Activated CD8-positive, alpha-beta T cell treated with anti-CD3 and anti-CD28 coated beads for 36 hours (primary cell): ENCODE results near the gene SCCPDH. TPM values are rescaled to one million over a fixed set of nuclear protein-coding genes. Genes with fewer than 3 reads are reported as not detected.
A peak's percentile ranks its signal among the peaks of the same experiment; 100 is the strongest.

Experiments used
- ATAC-seq: fragments of 200-7000 bp; cut with Tn5 transposase; one replicate; pipeline ENCODE4 v1.10.0; 2021; ENCODE audit warnings: mild to moderate bottlenecking, moderate library complexity
- CTCF ChIA-PET: fragments of 350-600 bp; sonication (Branson Sonifier 250); formaldehyde crosslinking; loops from one replicate; lab custom pipeline; 2021; ENCODE audit warnings: antibody characterized with exemption; lab: Charles Lee
- POLR2A ChIA-PET: fragments of 350-600 bp; sonication (Branson Sonifier 250); formaldehyde crosslinking; loops from one replicate; lab custom pipeline; 2021; ENCODE audit warnings: antibody characterized with exemption; lab: Charles Lee
- DNase-seq: peaks from one replicate; pipeline ENCODE4 v3.0.0-alpha.2; 2020
- H3K27ac Mint-ChIP-seq: one replicate; pipeline ENCODE4 v1.8.0; 2021; ENCODE audit warnings: mild to moderate bottlenecking, mixed read lengths
- H3K27me3 Mint-ChIP-seq: one replicate; pipeline ENCODE4 v1.8.0; 2021; ENCODE audit warnings: mixed read lengths
- H3K36me3 Mint-ChIP-seq: one replicate; pipeline ENCODE4 v1.8.0; 2021; ENCODE audit warnings: low read depth, mixed read lengths
- H3K4me1 Mint-ChIP-seq: one replicate; pipeline ENCODE4 v1.8.0; 2021; ENCODE audit warnings: low read depth, mixed read lengths
- H3K4me3 Mint-ChIP-seq: one replicate; pipeline ENCODE4 v1.8.0; 2021; ENCODE audit warnings: mild to moderate bottlenecking, moderate library complexity, mixed read lengths
- H3K9me3 Mint-ChIP-seq: one replicate; pipeline ENCODE4 v1.8.0; 2021; ENCODE audit warnings: mixed read lengths
- intact Hi-C: fragments of 100-400 bp; cut with micrococcal nuclease; formaldehyde crosslinking; loops from one replicate; pipeline ENCODE4 v1.10.0; 2022
- total RNA-seq, 2 experiments: library from RNA; stranded (reverse); gene quantifications; one replicate each; pipeline ENCODE4 v1.2.3, GENCODE V29; 2021
- TF ChIP-seq, protein P1 (sequence below): fragments of 200-600 bp; IDR thresholded peaks from one replicate; pipeline ENCODE4 v1.8.0; 2022; ENCODE audit warnings: antibody characterized with exemption, mild to moderate bottlenecking

SCCPDH gene
- total RNA-seq, 2 experiments from 2014 or later: 39.4 to 41.7 TPM

GRCh38 chr1:246695666-246696065, 28.5 kb upstream of the SCCPDH start:
- Mint-ChIP-seq H3K4me3 (no peak overlapping the region), H3K4me1 (peaks cover 3% of the 10 kb centered on the region), H3K27me3 (no peaks in the 10 kb centered on the region), H3K36me3 (no peaks in the 10 kb centered on the region), H3K27ac (no peak overlapping the region), H3K9me3 (peaks cover 13% of the 10 kb centered on the region)
- TF ChIP-seq, protein P1, sequence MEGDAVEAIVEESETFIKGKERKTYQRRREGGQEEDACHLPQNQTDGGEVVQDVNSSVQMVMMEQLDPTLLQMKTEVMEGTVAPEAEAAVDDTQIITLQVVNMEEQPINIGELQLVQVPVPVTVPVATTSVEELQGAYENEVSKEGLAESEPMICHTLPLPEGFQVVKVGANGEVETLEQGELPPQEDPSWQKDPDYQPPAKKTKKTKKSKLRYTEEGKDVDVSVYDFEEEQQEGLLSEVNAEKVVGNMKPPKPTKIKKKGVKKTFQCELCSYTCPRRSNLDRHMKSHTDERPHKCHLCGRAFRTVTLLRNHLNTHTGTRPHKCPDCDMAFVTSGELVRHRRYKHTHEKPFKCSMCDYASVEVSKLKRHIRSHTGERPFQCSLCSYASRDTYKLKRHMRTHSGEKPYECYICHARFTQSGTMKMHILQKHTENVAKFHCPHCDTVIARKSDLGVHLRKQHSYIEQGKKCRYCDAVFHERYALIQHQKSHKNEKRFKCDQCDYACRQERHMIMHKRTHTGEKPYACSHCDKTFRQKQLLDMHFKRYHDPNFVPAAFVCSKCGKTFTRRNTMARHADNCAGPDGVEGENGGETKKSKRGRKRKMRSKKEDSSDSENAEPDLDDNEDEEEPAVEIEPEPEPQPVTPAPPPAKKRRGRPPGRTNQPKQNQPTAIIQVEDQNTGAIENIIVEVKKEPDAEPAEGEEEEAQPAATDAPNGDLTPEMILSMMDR: no peak
- ChIA-PET CTCF (interaction anchor here (1.0 to 1.6 kb wide), 4 partner anchors 13 to 59 kb away, joined by 4 to 5 read pairs (median 4); no protein-coding TSS in a partner anchor), POLR2A (no interaction called here)
- DNase-seq: no peak
- no peak for ATAC-seq
- intact Hi-C loops: no loop called here

DNA sequence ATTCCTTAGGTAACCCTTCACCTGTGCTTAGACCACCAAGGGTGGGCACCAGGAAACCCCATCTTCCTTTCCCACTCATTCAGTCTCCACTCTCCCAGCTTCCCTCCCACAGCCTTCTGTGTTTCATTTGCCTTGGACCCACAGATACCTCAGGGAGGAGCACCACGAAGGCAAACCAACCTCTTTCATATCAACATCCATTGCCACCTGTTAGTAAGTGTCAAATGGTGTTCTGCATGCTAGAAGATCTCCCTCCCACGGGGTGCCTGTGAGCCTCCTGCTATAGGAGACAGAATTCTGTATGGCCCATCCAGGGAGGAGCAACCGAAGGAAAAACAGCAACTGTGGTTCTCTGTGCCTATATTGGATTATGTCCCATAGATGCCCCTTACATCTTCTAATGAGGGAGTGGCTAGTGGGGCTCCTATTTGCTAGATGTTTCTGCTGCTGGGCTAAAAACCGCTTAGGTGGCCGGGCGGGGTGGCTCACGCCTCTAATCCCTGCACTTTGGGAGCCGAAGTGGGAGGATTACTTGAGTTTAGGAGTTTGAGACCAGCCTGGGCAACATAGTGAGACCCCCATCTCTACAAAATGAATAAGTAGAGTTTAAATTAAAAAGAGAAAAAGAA, 25.6 kb upstream of the SCCPDH start:
- H3K4me1 Mint-ChIP-seq: peaks cover 3% of the 10 kb centered on the region
- ChIA-PET CTCF (interaction anchor here (1.2 kb wide), 1 partner anchor 9 kb away, joined by 3 read pairs; no protein-coding TSS in a partner anchor), POLR2A (interaction anchor here (0.7 kb wide), 1 partner anchor 25 kb away, joined by 3 read pairs; no protein-coding TSS in a partner anchor)
- H3K36me3 Mint-ChIP-seq: no peaks in the 10 kb centered on the region
- no peak for DNase-seq
- no peak overlapping the region for H3K27ac Mint-ChIP-seq
- H3K9me3 Mint-ChIP-seq: peaks cover 12% of the 10 kb centered on the region
- ATAC-seq: no peak
- no peaks in the 10 kb centered on the region for H3K27me3 Mint-ChIP-seq
- H3K4me3 Mint-ChIP-seq: peak overlapping the region; percentile 44
- intact Hi-C loops: no loop called here
- TF ChIP-seq, protein P1: no peak

DNA sequence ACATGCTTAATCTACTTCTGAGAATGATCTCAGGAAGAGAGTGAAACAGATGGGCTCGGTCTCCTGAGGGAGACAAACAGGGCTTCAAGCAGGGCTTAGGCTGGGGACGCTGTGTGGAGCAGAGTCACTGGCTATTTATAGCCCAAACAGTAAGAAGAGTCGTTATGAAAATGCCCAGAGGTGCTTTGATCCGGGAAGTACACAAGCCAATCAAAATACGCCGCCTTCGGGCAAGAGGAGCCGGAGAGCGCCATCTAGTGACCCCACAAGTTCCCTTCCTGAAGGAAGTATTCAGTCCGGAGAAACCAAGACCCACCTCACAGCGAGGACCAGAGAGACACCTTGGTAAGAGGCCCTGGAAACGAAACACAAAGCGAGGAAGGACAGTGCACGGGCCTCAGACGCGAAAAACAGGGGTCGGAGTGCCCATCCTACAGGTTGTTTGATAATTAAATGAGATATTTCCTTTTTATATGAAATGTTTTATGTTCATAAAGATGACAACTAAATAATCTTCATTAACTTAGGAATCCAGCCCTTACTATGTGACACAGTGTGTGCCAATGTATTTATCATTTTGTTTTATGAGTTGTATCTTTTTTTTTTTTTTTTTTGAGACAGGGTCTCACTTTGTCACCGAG, 25.0 kb upstream of the SCCPDH start:
- TF ChIP-seq, protein P1: peak; percentile 85
- POLR2A ChIA-PET: no interaction called here
- Mint-ChIP-seq H3K4me1 (peaks cover 3% of the 10 kb centered on the region), H3K4me3 (peak overlapping the region; percentile 44), H3K9me3 (peaks cover 8% of the 10 kb centered on the region), H3K36me3 (no peaks in the 10 kb centered on the region), H3K27ac (no peak overlapping the region), H3K27me3 (no peaks in the 10 kb centered on the region)
- DNase-seq: peak; percentile 95
- ATAC-seq: peak; percentile 97
- CTCF ChIA-PET: interaction anchor here (1.0 to 1.2 kb wide), 2 partner anchors 10 to 12 kb away, joined by 4 to 5 read pairs; no protein-coding TSS in a partner anchor
- intact Hi-C loops: no loop called here

DNA sequence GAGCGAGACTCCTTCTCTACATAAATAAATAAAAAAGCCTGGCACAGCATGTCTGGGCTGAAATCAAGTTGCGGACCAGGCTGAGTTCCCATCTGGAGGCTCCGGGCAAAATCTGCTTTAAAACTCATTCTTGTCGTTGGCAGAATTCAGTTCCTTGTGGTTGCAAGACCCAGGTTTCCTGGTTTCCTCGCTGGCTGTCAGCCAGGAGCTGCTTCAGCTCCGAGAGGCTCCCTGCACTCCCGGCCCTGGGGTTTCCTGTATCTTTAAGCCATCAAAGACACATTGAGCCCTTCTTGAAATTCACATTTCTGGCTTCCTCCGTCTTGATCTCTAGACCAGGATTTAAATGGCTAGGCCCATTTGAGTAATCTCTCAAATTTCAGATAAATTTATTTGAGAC, 20.6 kb upstream of the SCCPDH start:
- CTCF ChIA-PET: interaction anchor here (1.4 kb wide), 1 partner anchor 14 kb away, joined by 8 read pairs; no protein-coding TSS in a partner anchor
- no peaks in the 10 kb centered on the region for H3K27me3 Mint-ChIP-seq
- intact Hi-C loops: loop anchor here (5.0 kb wide), 1 partner anchor 211 kb away; no protein-coding TSS in a partner anchor
- DNase-seq (no peak), ATAC-seq (no peak)
- H3K4me1 Mint-ChIP-seq: peaks cover 5% of the 10 kb centered on the region
- H3K9me3 Mint-ChIP-seq: no peaks in the 10 kb centered on the region
- POLR2A ChIA-PET: no interaction called here
- no peaks in the 10 kb centered on the region for H3K36me3 Mint-ChIP-seq
- H3K4me3 Mint-ChIP-seq: no peak overlapping the region
- TF ChIP-seq, protein P1: no peak
- H3K27ac Mint-ChIP-seq: no peak overlapping the region

GRCh38 chr1:246705368-246705767, 18.8 kb upstream of the SCCPDH start:
- H3K4me1 Mint-ChIP-seq: peaks cover 2% of the 10 kb centered on the region
- no peak overlapping the region for H3K27ac Mint-ChIP-seq
- ChIA-PET CTCF (no interaction called here), POLR2A (no interaction called here)
- no peaks in the 10 kb centered on the region for H3K36me3 Mint-ChIP-seq
- DNase-seq (no peak), ATAC-seq (no peak)
- peaks cover 2% of the 10 kb centered on the region for H3K9me3 Mint-ChIP-seq
- no peaks in the 10 kb centered on the region for H3K27me3 Mint-ChIP-seq
- intact Hi-C loops: no loop called here
- H3K4me3 Mint-ChIP-seq: no peak overlapping the region
- TF ChIP-seq, protein P1: no peak
